NCI-H1105 treated with DMSO at 0.1 percent for 48 hours (cell line): ENCODE data around the gene GH2.
"Not testable (repeated sequence)": the region's sequence is repeated elsewhere in the genome, so short reads cannot be mapped to it uniquely, and the experiment has no call there.

ENCODE experiments used
- DNase-seq: peaks from one replicate; lab custom pipeline; 2025; lab: John Stamatoyannopoulos, UW

The GH2 gene

DNA sequence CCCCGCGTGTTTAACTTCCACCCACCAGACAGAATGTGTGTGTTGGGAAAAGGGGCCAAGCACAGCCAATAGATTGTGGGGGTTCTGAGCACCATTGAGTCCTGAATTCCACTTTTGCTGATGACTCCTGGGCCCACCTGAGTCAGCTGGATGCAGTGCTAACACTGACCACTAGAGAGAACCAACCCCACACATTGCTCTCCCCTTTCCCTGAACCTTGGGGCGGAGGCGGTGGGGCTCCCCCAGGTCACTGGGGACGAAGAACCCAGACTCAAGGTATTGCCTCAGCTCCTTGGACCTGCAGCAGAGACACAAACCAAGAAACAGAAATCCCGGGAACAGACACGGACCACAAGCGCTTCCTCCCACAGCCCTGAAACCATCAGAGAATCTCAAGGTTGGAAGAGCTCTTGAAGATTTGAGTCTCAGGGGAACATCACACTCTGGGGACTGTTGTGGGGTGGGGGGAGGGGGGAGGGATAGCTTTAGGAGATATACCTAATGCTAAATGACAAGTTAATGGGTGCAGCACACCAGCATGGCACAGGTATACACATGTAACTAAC lies 7.6 kb downstream of the GH2 start:
- DNase-seq: not testable (repeated sequence)

DNA sequence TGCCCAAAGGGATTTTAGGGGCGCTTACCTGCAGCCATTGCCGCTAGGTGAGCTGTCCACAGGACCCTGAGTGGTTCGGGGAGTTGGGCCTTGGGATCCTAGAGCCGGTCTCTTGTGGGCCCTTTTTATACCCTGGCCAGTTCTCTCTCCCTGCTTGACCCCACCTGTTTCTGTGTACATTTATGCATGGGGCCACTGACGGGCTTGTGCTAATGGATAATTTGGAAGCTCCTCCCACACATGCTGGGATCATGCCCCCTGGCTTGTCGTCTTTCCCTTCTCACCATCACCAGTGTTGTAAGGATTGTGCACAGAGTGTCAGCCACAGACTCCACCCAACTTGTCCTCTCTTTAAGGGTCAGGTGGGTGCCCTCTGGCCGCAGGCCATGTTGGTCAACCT lies 8.2 kb downstream of the GH2 start, which contains the start of gene CSH2:
CSH2 (minus strand) TSS at position 101 of the 400 bp plus-strand sequence; CDS start at position 38, 63 bp downstream.
- not testable (repeated sequence) for DNase-seq

DNA sequence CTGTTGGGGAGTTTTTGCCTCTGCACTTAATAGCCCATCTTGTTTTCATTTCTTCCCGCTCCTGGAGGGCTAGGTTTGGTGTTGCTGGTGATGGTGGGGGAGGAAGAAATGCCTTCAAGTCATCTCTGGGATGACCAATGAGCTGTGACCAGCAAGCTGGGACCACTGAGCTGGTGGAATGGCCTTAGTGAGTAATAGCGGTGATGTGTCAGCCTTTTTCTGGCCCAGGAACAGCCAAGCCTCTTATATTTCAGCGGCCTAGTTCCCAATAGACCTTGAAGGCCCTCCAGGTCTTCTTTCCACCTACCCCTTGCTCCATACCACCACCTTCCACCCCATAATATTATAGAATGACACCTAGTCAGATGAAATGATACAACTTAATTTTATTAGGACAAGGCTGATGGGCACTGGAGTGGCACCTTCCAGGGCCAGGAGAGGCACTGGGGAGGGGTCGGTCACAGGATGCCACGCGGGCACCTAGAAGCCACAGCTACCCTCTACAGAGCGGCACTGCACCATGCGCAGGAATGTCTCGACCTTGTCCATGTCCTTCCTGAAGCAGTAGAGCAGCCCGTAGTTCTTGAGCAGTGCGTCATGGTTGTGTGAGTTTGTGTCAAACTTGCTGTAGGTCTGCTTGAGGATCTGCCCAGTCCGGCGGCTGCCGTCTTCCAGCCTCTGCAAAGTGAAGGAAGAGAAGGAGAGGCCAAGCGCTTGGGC lies 9.9 kb downstream of the GH2 start:
- DNase-seq: not testable (repeated sequence)

DNA sequence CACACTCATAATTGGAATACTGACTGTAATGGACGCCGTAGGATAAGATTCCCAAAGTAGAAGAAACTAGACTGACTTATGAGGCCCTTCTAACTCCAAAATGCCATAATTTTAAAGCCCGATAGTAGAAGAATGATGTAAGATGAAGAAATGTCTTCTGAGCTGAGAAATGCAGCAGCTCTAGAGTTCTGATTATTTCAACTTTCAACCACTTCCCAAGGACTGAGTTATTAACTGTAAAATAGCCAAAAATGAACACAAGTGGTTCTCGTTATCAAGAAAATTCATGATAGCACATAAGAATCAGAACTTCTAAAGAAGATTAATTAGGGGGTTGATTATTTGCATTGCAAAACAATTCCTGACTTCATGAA lies 11.5 kb downstream of the GH2 start:
- DNase-seq: not testable (repeated sequence)

DNA sequence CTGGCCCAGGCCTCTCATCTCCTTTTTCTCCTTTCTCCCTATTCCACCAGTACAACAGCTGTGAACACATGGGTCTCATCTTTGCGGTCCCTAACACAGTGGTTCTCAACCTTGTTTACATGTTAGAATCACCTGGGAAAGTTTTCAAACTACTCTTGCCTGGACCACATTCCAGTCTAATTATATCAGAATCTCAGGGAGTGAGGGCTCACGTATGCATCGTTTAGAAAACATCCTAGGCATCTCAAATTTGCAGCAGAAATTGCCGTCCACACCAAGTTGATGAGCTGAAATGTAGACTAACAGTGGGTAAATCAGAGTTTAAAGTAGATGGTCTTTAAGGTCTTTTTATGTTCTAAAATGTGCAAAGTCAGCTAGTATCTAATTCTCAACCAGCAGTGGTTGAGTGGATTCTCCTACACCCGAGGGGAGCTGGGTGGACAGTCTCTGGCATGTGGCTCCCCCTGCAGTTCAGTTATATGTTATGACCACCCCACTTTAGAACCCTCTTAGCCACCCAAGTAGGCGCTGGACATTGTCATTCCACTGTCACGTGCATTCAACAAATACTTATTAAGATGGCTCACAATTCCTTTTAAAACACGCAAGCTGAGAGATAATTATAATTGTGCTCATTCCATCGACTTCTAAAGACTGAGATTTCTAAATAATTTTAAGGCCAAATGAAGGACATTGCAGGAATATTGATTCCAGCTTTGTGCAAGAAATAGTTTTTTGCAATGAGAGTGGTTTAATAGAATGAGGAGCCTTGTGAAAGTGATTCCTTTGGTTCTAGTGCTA lies 12.1 kb downstream of the GH2 start:
- DNase-seq: not testable (repeated sequence)

DNA sequence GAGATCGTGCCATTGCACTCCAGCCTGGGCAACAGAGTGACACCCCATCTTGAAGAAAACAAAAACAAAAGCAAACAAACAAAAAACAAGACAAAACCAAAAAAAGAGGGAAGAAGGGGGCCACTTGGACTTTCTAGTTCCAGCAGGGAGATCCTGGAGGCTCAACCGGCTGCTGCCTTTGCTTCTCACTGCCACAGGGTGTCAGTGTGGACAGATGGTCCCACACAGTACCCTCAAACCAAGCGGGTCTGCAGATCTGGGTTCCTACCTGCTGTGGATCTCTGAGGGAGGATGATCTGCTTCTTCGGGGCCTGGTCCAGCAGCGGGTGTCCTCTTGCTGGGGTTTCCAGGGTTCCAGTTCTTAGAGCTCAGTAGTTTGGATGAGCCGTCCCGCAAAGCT lies 15.1 kb downstream of the GH2 start:
- DNase-seq: not testable (repeated sequence)

DNA sequence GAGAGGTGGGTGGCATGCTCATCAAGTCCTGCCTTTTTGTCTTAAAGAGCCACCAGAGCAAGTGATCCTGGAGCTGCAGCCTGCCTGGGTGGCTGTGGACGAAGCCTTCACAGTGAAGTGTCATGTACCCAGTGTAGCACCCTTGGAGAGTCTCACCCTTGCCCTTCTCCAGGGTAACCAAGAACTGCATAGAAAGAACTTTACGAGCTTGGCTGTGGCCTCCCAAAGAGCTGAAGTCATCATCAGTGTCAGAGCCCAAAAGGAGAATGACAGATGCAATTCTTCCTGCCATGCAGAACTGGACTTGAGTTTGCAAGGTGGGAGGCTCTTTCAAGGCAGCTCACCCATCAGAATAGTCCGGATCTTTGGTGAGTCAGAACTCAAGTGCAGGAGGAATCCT lies 22.5 kb downstream of the GH2 start:
- no peak for DNase-seq

DNA sequence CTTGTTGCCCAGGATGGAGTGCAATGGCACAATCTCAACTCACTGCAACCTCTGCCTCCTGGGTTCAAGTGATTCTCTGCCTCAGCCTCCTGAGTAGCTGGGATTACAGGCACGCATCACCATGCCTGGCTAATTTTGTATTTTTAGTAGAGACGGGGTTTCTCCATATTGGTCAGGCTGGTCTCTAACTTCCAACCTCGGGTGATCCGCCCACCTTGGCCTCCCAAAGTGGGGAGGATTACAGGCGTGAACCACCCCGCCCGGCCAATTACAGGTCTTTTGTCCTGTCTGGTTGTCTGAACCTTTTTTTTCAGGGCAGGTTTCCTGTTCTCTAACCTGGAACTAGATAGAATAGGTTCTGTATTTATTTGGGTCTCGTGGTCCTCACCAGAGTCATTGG lies 25.3 kb downstream of the GH2 start:
- not testable (repeated sequence) for DNase-seq

DNA sequence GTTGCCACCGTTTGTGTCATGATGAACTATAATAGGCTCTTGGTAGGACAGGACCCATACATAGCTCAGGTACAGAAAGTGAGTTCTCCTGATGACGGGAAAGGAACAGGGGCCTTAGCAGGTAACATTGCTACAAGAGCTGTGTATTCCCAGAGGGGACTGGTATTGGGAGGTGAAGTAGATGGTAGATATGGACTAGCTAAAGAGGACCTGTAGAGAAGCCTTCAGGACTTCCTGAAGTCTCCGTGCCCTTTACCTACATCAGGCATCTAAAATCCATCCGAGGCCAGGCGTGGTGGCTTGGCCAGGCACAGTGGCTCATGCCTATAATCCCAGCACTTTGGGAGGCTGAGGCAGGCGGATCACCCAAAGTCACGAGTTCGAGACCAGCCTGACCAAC lies 26.6 kb downstream of the GH2 start:
- no peak for DNase-seq

DNA sequence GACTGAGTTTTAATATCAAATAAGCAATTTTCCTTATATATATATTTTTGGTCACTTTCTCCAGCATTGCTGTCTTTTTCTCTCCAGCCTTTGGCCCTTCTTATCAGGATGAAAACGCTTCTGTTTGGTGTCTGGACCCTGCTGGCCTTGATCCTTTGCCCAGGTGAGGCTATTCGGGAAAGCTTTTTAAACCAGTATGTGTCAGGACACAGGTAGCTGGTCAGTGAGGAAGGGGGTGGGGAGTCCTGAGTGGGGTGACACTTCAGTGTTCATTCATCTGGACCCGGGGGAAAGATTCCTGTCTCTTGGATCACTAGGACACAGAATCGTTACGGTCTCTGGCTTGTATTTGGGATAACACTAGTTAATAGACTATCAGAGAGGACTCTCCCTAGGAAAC lies 27.0 kb downstream of the GH2 start:
- no peak for DNase-seq

DNA sequence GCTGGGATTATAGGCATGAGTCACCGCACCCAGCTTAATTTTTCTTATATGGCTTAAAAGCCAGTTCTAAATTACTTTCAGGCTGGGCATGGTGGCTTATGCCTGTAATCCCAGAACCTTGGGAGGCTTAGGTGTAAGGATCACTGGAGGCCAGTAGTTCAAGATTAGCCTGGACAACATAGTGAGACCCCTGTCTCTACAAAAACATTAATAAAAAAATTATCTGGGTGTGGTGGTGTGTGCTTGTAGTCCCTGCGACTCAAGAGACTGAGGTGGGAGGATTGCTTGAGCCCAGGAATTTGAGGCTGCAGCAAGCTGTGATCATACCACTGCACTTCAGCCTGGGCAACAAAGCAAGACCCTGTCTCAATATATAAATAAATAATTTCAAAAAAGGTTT lies 28.5 kb downstream of the GH2 start:
- DNase-seq: no peak

DNA sequence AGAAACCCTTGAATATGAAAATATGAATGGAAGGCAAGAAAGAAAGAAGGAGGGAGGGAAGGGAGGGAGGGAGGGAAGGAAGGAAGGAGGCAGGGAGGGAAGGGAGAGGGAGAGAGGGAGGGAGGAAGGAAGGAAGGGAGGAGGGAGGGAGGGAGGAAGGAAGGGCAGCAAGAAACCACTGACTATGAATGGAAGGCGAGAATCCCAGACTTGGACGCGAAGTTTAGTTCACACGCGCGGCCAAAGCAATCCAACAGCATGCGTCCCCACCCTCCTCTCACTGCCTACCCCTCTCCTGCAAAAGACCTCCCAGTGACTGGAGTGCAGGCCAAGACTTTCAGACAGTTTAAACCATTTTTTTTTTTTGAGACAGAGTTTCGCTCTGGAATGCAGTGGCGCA lies 31.3 kb downstream of the GH2 start:
- no peak for DNase-seq

DNA sequence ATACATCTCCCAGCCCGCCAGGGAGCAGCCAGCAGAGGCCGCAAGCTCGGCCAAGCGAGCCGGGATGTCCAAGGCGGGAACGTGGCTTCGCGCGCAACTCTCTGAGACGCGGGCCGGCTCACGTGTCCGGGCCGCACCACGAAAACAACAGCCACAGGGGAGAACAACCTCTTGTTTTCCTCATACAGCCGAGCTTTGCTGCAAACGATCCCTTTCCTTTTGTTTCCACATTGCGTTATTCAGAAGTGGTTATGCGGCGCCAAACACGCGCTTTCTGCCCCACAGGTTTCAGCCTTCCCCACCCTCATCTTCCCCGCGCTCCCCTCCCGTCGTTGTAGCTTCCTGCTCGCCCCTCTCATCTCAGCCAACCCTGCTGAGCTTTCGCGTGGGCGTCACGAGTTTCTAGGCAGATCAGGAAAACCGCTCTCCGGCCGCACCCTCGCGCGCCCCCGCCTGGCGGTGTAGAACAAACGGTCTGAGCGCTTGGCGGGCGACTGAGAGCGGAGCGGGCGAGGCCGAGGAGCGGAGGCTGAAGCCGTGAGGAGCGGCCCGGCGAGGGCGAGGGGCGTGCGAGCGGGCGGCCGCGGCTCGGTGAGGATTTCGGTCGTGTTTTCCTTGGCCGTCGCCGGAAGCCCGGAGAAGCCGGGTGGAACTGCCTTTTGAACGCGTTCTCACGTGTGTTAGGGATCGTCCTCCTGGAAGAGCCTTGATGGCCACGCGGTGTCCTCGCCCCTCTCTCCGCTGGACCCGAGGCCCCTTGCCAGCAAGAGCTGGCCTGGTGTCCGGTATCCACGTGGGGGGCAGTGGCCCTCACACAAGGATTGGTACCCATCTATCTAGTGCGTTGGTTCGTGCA lies 32.7 kb downstream of the GH2 start:
- DNase-seq: no peak

DNA sequence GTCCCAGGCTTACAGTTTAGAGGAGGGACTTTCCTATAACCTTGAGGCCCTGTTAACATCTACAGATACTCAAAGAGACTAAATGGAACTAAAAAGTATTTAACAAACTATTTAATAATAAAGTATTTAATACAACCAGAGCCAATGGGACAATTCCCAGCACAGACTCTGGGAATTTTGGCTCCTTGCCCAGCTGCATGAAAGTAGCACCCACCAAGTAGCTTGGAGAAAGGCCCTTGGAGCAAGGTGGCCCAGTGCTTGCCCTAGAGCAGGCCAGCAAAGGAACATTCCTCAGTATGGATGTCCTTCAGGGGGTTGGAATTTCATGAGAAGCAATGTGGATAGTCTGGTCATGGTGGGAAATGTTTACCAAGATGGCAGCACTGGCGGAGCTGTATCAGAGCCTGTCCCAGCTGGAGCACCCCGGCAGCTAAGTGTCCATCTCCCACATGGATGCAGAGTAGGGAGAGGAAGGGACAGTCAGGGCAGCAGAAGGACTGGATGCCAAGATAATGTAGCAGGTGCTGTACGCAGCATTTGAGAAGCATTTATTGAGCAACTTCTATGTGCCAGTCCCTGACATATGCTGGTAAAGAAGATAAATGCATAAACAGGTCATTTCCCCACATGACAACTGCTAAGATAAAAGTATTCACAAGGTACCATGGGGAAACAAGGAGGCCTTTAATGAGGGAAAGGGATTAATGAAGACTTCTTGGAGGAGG lies 34.1 kb downstream of the GH2 start:
- DNase-seq: no peak

DNA sequence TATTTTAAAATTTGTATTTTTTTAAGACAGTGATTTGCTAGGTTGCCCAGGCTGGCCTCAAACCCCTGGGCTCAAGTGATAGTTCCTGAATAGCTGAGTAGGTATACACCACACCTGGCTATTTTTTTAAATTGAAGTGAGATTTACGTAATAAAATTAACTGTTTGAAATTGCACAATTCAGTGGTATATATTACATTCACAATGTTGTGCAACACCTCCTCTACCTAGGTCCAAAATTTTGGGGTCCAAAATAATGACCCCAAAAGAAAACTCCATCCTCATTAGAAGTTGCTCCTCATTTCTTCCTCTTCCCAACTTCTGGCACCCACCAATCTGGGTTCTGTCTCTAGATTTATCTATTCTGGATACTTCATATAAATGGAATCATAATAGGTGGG lies 36.2 kb downstream of the GH2 start:
- no peak for DNase-seq

DNA sequence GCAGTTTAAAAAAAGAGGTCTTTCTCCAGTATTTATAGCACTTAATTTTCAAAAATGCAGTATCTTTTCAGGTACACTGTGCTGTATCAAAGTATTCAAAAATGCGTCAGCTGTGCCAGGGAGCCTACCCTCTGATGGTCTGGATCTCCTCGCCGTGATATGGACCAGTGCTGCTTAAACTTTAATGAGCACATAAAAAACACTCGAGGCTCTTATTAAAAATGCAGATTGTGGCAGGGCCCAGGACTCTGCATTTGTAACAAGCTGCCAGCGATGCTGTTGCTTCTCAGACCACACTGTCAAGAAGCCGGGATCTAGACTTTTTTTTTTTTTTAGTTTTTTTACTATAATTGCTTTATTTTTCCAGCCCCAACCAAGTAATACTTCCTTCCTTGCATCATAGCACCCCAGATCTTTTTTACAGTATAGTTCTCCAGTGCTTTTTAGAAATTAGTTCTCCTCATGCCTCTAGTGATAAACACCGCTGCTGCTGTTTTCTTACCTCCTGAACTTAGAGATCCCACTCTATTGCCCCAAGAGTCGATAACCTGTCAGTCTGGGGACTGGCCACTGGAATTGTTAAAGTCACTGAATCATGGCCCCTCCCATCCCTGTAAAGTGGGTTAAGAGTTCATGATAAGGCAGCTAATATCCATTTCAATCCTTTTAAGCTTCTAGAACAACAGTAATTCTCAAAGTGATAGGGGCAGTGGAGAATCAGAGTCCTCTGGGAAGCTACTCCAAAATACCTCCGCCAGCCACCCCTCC lies 37.6 kb downstream of the GH2 start:
- no peak for DNase-seq

DNA sequence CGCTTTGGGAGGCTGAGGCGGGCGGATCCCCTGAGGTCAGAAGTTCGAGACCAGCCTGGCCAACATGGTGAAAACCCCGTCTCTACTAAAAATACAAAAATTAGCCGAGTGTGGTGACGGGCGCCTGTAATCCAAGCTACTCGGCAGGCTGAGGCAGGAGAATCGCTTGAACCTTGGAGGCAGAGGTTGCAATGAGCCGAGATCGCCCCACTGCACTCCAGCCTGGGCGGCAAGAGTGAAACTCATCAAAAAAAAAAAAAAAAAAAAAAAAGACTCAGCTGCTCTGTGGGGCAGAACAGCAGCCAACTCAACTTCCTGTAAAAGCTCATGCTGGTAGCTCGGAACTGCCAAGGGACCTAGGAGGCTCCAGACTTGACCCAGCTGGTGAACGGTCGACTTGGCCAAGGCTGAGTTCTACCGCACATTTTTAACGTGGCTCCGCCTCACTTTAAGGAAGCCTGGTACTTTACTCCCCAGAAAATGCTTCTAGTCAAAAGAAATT lies 38.3 kb downstream of the GH2 start:
- not testable (repeated sequence) for DNase-seq

DNA sequence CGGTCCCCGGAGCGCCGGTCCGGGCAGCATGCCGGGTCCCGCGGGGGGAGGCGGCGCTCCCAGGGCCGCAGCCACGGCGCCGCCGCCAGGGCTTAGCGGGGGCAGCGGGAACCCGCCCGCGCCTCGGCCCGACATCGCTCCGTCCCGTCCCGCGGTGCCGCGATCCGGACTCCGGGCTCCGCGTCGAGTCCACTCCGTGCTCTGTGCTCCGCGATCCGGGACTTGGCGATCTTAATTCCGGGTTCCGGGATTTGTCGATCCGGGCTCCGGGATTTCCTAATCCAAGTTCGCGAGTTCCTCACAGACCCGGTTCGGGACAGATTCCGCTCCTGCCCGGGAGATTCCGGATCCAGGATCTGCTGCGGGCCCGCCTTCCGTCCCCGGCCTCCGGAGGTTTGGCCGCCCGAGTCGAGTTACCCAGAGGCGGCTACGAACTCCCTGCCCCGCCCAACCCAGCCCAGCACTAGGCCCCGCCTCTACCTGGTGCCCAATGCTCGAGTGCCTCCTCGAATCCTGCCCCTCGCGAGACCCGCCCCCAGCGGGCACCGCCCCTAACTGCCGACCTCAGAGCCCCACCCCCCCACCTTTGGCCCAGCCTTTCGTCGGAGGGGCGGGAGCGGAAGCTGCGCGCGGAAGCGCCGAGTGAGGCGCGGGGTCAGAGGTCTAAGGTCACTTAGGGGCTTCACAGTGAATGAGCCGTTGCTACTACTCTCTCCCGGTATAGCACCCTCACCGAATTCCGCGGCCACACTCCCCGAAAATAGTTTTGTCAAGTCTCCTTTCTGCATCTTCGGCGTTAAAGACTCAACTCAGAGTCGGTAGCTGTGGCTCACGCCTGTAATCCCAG lies 39.0 kb downstream of the GH2 start, which contains the start of gene SMARCD2:
SMARCD2 (minus strand) TSS at position 146 of the 847 bp plus-strand sequence; CDS start at position 135, 11 bp downstream.
- peak; percentile 94 for DNase-seq

DNA sequence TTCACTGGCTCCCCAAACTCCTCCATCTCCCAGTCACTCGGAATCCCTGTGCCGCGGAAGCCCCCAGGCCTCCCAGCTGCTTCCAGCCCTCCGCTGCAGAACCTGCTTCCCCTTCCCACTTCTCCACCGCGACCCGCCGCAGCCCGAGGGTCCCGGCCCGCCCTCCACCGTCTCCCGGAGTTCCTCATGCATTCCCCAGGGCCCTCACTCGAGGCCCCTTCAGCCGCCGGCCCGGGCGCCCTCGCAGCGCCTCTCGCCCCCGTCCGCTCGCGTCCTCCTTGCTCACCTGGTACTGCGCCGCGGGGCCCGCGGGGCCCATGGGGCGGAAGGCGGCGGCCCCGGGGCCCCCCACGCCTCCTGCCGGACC lies 39.6 kb downstream of the GH2 start:
- DNase-seq: no peak
